Caco-2 (cell line): ENCODE measurements around the gene LIN9. TPM values are rescaled to one million over a fixed set of nuclear protein-coding genes. Genes with fewer than 3 reads are reported as not detected.

Source experiments
- BruUV-seq: library from RNA; stranded (reverse); fragments of 400-500 nt; replicated peaks from 2 replicates; lab custom pipeline; 2021; lab: Mats Ljungman, UMichigan
- CTCF ChIA-PET: fragments of 300-600 bp; sonication (Branson Sonifier 250); formaldehyde crosslinking; loops from one replicate; lab custom pipeline; 2022; ENCODE audit warnings: antibody characterized with exemption; lab: Charles Lee
- POLR2A ChIA-PET: fragments of 300-600 bp; sonication (Branson Sonifier 250); formaldehyde crosslinking; loops from one replicate; lab custom pipeline; 2022; ENCODE audit warnings: antibody characterized with exemption; lab: Charles Lee
- DNase-seq, 2 experiments: peaks; one replicate each; pipeline versions ENCODE4 v3.0.0 to v3.0.0-alpha.2; 2020 to 2022
- H3K27me3 ChIP-seq: replicated peaks from 2 replicates; pipeline ENCODE4 v1.6.0; 2011; ENCODE audit warnings: low read length; ENCODE audit not compliant: control insufficient read depth, insufficient read depth
- H3K36me3 ChIP-seq: 2 replicates; pipeline ENCODE4 v1.5.1; 2011; ENCODE audit warnings: low read length; ENCODE audit not compliant: control insufficient read depth, insufficient read depth
- H3K4me1 ChIP-seq: fragments of 250-450 bp; sonication (Bioruptor Pico); 2 replicates; pipeline ENCODE4 v1.5.1; 2020; ENCODE audit warnings: mild to moderate bottlenecking
- H3K4me3 ChIP-seq: 2 replicates; pipeline ENCODE4 v1.5.1; 2011; ENCODE audit warnings: low read depth, mild to moderate bottlenecking, control low read depth, low read length
- H3K9me3 ChIP-seq: fragments of 250-450 bp; sonication (Bioruptor Pico); 2 replicates; pipeline ENCODE4 v1.5.1; 2020; ENCODE audit warnings: mild to moderate bottlenecking, moderate library complexity
- H3K27ac Mint-ChIP-seq: one replicate; pipeline ENCODE4 v1.8.0; 2022; ENCODE audit warnings: mixed read lengths; ENCODE audit not compliant: unreplicated experiment
- H3K27me3 Mint-ChIP-seq: one replicate; pipeline ENCODE4 v1.8.0; 2022; ENCODE audit warnings: mixed read lengths; ENCODE audit not compliant: insufficient read depth, unreplicated experiment
- H3K36me3 Mint-ChIP-seq: one replicate; pipeline ENCODE4 v1.8.0; 2022; ENCODE audit warnings: mild to moderate bottlenecking, mixed read lengths; ENCODE audit not compliant: insufficient read depth, unreplicated experiment
- H3K4me1 Mint-ChIP-seq: one replicate; pipeline ENCODE4 v1.8.0; 2022; ENCODE audit warnings: low read depth, mixed read lengths; ENCODE audit not compliant: unreplicated experiment
- H3K4me3 Mint-ChIP-seq: one replicate; pipeline ENCODE4 v1.8.0; 2022; ENCODE audit warnings: mild to moderate bottlenecking, moderate library complexity, mixed read lengths; ENCODE audit not compliant: unreplicated experiment
- H3K9me3 Mint-ChIP-seq: one replicate; pipeline ENCODE4 v1.8.0; 2022; ENCODE audit warnings: mixed read lengths; ENCODE audit not compliant: unreplicated experiment
- CTCF ChIP-seq, 2 experiments: fragments of 200-600 bp in 1 of 2; IDR thresholded peaks; 1 replicate in 1 of 2; 2 replicates in 1 of 2; pipeline versions ENCODE4 v1.5.1 to v1.8.0; 2011 to 2022; ENCODE audit warnings: antibody characterized with exemption in 1 of 2, control low read depth in 1 of 2, inconsistent platforms in 1 of 2, low read depth in 1 of 2, low read length in 1 of 2, mild to moderate bottlenecking in 1 of 2, moderate library complexity in 1 of 2; ENCODE audit not compliant: insufficient read depth in 1 of 2, severe bottlenecking in 1 of 2, unreplicated experiment in 1 of 2
- intact Hi-C: fragments of 100-400 bp; cut with micrococcal nuclease; formaldehyde crosslinking; loops from one replicate; pipeline ENCODE4 v1.10.0; 2022; ENCODE audit not compliant: unreplicated experiment
- total RNA-seq: library from RNA; stranded (reverse); gene quantifications from 2 replicates; pipeline ENCODE4 v1.2.3, GENCODE V29; 2022

The LIN9 gene
- total RNA-seq, 1 experiment from 2014 or later = 12.2 TPM

- DNase-seq = no peak
- POLR2A ChIA-PET = no interaction called here
- Histone ChIP-seq H3K27me3 (no peaks in the 10 kb centered on the region), H3K9me3 (no peaks in the 10 kb centered on the region), H3K4me3 (no peak overlapping the region), H3K36me3 (no peaks in the 10 kb centered on the region), H3K4me1 (no peaks in the 10 kb centered on the region)
- H3K4me1 Mint-ChIP-seq = no peaks in the 10 kb centered on the region
- no peak overlapping the region for H3K4me3 Mint-ChIP-seq
- BruUV-seq = no TSS peak
- no peaks in the 10 kb centered on the region for H3K27me3 Mint-ChIP-seq
- H3K27ac Mint-ChIP-seq = no peak overlapping the region
- intact Hi-C loops = no loop called here
- CTCF ChIA-PET = no interaction called here
- peaks cover 23% of the 10 kb centered on the region for H3K36me3 Mint-ChIP-seq
- no peak for TF ChIP-seq CTCF (IDR thresholded peaks at IDR 0.05; ENCODE audit: insufficient read depth in 1 of 2, low read depth in 1 of 2, low read length in 1 of 2, severe bottlenecking in 1 of 2, unreplicated experiment in 1 of 2)
- H3K9me3 Mint-ChIP-seq = no peaks in the 10 kb centered on the region
These were observed 58.5 kb downstream of the LIN9 start for GRCh38 chr1:226250511-226250910.

GRCh38 chr1:226248796-226249195, 60.2 kb downstream of the LIN9 start:
- POLR2A ChIA-PET = no interaction called here
- Histone ChIP-seq H3K27me3 (no peaks in the 10 kb centered on the region), H3K4me3 (no peak overlapping the region), H3K4me1 (no peaks in the 10 kb centered on the region), H3K36me3 (no peaks in the 10 kb centered on the region), H3K9me3 (no peaks in the 10 kb centered on the region)
- Mint-ChIP-seq H3K27me3 (no peaks in the 10 kb centered on the region), H3K4me1 (no peaks in the 10 kb centered on the region), H3K27ac (no peak overlapping the region), H3K4me3 (no peak overlapping the region), H3K9me3 (no peaks in the 10 kb centered on the region), H3K36me3 (peaks cover 25% of the 10 kb centered on the region)
- no TSS peak for BruUV-seq
- no peak for TF ChIP-seq CTCF (IDR thresholded peaks at IDR 0.05; ENCODE audit: insufficient read depth in 1 of 2, low read depth in 1 of 2, low read length in 1 of 2, severe bottlenecking in 1 of 2, unreplicated experiment in 1 of 2)
- CTCF ChIA-PET = no interaction called here
- DNase-seq = no peak
- intact Hi-C loops = no loop called here

- DNase-seq = no peak
- Mint-ChIP-seq H3K9me3 (no peaks in the 10 kb centered on the region), H3K4me3 (no peak overlapping the region), H3K36me3 (peaks cover 25% of the 10 kb centered on the region), H3K27me3 (no peaks in the 10 kb centered on the region), H3K27ac (no peak overlapping the region), H3K4me1 (no peaks in the 10 kb centered on the region)
- intact Hi-C loops = no loop called here
- H3K4me3 ChIP-seq = no peak overlapping the region
- ChIA-PET POLR2A (no interaction called here), CTCF (no interaction called here)
- H3K36me3 ChIP-seq = no peaks in the 10 kb centered on the region
- no TSS peak for BruUV-seq
- no peaks in the 10 kb centered on the region for H3K4me1 ChIP-seq
- TF ChIP-seq CTCF (IDR thresholded peaks at IDR 0.05; ENCODE audit: insufficient read depth in 1 of 2, low read depth in 1 of 2, low read length in 1 of 2, severe bottlenecking in 1 of 2, unreplicated experiment in 1 of 2) = no peak
- H3K27me3 ChIP-seq = no peaks in the 10 kb centered on the region
- H3K9me3 ChIP-seq = no peaks in the 10 kb centered on the region
These were observed 60.9 kb downstream of the LIN9 start for GRCh38 chr1:226248091-226248490.
